ENCODE measurements around the gene IFNA10.
"Not testable (repeated sequence)": the region's sequence is repeated elsewhere in the genome, so short reads cannot be mapped to it uniquely, and the experiment has no call there.

DNA sequence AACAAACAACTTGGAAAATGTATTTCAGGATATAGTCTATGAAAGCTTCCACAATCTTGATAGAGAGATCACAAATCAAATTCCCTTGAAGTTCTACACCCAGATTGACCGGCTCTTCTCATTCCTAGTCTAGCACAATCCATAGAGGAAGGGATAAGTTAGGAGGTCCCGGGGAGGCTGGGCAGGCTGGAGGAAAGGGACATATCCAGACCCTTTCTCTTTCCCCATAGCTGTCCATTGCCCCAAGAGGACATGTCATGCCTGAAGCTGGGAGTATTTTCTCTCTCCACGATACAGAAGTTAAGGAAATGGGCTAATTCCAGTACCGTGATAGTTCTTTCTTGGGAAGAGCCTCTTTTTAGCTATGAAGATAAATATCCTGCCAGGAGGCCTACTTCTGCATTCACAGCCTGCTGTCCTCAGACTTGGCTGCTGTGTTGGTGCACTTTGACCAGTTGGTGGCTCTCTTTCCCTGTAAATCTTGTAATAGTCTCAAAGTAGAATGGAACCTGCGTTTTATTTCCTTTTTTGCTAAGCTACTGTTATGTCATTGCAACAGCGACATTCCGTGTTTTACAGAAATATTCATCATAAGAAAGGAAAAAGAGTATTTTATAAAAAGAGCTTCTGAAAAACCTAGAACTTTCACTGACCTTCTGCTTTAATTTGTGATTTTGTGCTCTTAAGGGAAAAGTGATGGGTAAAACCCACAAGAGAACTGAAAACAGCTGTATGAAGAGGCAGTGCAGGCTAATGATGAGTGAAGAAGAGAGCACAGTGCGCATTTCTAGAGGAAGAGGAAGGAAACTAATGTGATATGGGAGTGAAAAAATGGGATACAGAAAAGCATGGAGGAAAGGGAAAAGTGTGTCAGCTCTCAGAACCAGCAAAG is 28.8 kb upstream of the IFNA10 start:
- TF ChIP-seq, protein P1, sequence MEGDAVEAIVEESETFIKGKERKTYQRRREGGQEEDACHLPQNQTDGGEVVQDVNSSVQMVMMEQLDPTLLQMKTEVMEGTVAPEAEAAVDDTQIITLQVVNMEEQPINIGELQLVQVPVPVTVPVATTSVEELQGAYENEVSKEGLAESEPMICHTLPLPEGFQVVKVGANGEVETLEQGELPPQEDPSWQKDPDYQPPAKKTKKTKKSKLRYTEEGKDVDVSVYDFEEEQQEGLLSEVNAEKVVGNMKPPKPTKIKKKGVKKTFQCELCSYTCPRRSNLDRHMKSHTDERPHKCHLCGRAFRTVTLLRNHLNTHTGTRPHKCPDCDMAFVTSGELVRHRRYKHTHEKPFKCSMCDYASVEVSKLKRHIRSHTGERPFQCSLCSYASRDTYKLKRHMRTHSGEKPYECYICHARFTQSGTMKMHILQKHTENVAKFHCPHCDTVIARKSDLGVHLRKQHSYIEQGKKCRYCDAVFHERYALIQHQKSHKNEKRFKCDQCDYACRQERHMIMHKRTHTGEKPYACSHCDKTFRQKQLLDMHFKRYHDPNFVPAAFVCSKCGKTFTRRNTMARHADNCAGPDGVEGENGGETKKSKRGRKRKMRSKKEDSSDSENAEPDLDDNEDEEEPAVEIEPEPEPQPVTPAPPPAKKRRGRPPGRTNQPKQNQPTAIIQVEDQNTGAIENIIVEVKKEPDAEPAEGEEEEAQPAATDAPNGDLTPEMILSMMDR (IDR thresholded peaks at IDR 0.05; ENCODE audit: insufficient read depth, low read length), result peak; percentile 11
- TF ChIP-seq POLR2AphosphoS5 (IDR thresholded peaks at IDR 0.05; ENCODE audit: low read depth); GABPA (IDR thresholded peaks at IDR 0.05; ENCODE audit: low read depth); SPI1 (IDR thresholded peaks at IDR 0.05; ENCODE audit: borderline replicate concordance, low read depth); REST (IDR thresholded peaks at IDR 0.05; ENCODE audit: insufficient replicate concordance, low read depth): not testable (repeated sequence)

All from HL-60 (cell line).